ENCODE data around the gene PAX6. TPM values are rescaled to one million over a fixed set of nuclear protein-coding genes. Genes with fewer than 3 reads are reported as not detected.

The PAX6 gene
- total and polyA plus RNA-seq, 9 of the 15 experiments (the other 6 are each of a cell fraction or from before 2014, with no cell fraction given), result 1.5 to 10.9 (median 5.3) TPM

DNA sequence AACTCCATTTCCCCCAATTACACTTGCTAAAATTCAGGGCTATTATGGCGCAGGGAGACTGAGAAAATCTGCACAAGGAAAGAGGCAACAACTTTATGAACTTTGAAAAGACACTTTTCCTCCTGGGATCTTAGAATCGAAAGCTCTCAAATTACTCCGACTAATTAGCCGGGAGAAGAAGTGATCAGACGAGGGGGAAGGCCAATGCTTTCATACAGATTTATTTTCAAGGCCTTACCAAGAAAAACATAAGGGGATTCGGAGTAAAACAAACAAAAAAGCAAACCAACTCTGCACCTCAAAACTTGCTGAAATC lies 1.6 kb downstream of the PAX6 start:
- DNase-seq (ENCODE audit: extremely low read depth in 1 of 4, low spot score in 3 of 4) (no peak), FAIRE-seq (no peak), ATAC-seq (no peak)
- no peaks in the 10 kb centered on the region for H3K79me2 ChIP-seq (ENCODE audit: control insufficient read depth, insufficient read depth, low read length)
- TF ChIP-seq, protein P1, sequence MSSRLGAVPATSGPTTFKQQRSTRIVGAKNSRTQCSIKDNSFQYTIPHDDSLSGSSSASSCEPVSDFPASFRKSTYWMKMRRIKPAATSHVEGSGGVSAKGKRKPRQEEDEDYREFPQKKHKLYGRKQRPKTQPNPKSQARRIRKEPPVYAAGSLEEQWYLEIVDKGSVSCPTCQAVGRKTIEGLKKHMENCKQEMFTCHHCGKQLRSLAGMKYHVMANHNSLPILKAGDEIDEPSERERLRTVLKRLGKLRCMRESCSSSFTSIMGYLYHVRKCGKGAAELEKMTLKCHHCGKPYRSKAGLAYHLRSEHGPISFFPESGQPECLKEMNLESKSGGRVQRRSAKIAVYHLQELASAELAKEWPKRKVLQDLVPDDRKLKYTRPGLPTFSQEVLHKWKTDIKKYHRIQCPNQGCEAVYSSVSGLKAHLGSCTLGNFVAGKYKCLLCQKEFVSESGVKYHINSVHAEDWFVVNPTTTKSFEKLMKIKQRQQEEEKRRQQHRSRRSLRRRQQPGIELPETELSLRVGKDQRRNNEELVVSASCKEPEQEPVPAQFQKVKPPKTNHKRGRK (tag; IDR thresholded peaks at IDR 0.05), result peak; percentile 21; the same call in 1 of the 2 replicates
- TF ChIP-seq MCM3 (IDR thresholded peaks at IDR 0.05) (no peak), RNF2 (IDR thresholded peaks at IDR 0.05) (0 out of 2 replicates have a peak, but pooled peaks have one; percentile 1)
- H4K20me1 ChIP-seq (replicated peaks; ENCODE audit: control insufficient read depth, insufficient read depth, low read length), result no peaks in the 10 kb centered on the region; the same call in 1 of the 2 replicates
- peaks cover 10 to 49% of the 10 kb centered on the region in 2 experiments; a peak in 4 of 5 replicates for H3K27me3 ChIP-seq (ENCODE audit: control insufficient read depth in 2 of 2, insufficient read depth in 2 of 2, low read length in 2 of 2)
- no peaks in the 10 kb centered on the region for H3K36me3 ChIP-seq (ENCODE audit: control insufficient read depth, insufficient read depth, low read length)
- H3K4me1 ChIP-seq (replicated peaks in 1 of 2; ENCODE audit: control insufficient read depth in 2 of 2, insufficient read depth in 2 of 2, low read length in 2 of 2), result peaks cover 4 to 39% of the 10 kb centered on the region in 2 experiments; a peak in 3 of 5 replicates
- H3K9me1 ChIP-seq (ENCODE audit: control insufficient read depth, insufficient read depth, low read length), result no peaks in the 10 kb centered on the region
- no peaks in the 10 kb centered on the region for H3K9me3 ChIP-seq (replicated peaks; ENCODE audit: control insufficient read depth, insufficient read depth, low read depth, low read length)
- no peak overlapping the region for H3K27ac ChIP-seq (ENCODE audit: extremely low read depth, low read depth, low read length)
- no peak overlapping the region for H3K9ac ChIP-seq (ENCODE audit: insufficient read depth in 1 of 2, low read depth in 2 of 2, low read length in 2 of 2)
- H2AFZ ChIP-seq (ENCODE audit: low read depth, low read length), result no peak overlapping the region
- intact Hi-C loops (cut with micrococcal nuclease), result no loop called here
- peak overlapping the region; percentile 43; the same call in 1 of the 2 replicates for H3K4me3 ChIP-seq
- in situ Hi-C loops (cut with MboI), result no loop called here
- CTCF ChIA-PET (ENCODE audit: low intra/inter-chr PET ratio), result no interaction called here
- H3K4me2 ChIP-seq (ENCODE audit: insufficient read depth, low read length), result peak overlapping the region; percentile 69; the same call in 1 of the 2 replicates
- TSS peak; percentile 38 for BruUV-seq (replicated peaks)
- POLR2A ChIA-PET, result interaction anchor here (0.6 kb wide), 1 partner anchor 504 kb away, joined by 4 read pairs; no protein-coding TSS in a partner anchor
- WGBS (ENCODE audit: insufficient coverage, low coverage, missing lambda C conversion rate), result 35% methylated on average over 6 of the region's 6 CpGs

All from K562 (cell line).